SH-SY5Y (cell line): ENCODE results near the gene NAV2.

Experiments
- GATA2 ChIP-seq: IDR thresholded peaks from 2 replicates; pipeline ENCODE4 v1.6.1; 2011; ENCODE audit warnings: mild to moderate bottlenecking, low read depth, low read length
- GATA3 ChIP-seq: IDR thresholded peaks from 2 replicates; pipeline ENCODE4 v1.6.1; 2011; ENCODE audit warnings: low read depth, mild to moderate bottlenecking, low read length, moderate library complexity

The NAV2 gene

GRCh38 chr11:20013346-20014066 lies 300.9 kb downstream of the NAV2 start:
- TF ChIP-seq GATA3 (no peak), GATA2 (no peak)

GRCh38 chr11:20014067-20014402 lies 301.4 kb downstream of the NAV2 start:
- TF ChIP-seq GATA2 (no peak), GATA3 (no peak)

- no peak for TF ChIP-seq GATA3
- no peak for TF ChIP-seq GATA2
These were observed 302.5 kb downstream of the NAV2 start for GRCh38 chr11:20015101-20015500.

GRCh38 chr11:20015529-20016427 lies 303.1 kb downstream of the NAV2 start:
- no peak for TF ChIP-seq GATA2
- TF ChIP-seq GATA3, result no peak

GRCh38 chr11:20016526-20016925 lies 303.9 kb downstream of the NAV2 start:
- no peak for TF ChIP-seq GATA3
- TF ChIP-seq GATA2, result no peak

GRCh38 chr11:20017320-20017719 lies 304.7 kb downstream of the NAV2 start:
- no peak for TF ChIP-seq GATA2
- no peak for TF ChIP-seq GATA3

- TF ChIP-seq GATA2 (no peak), GATA3 (no peak)
These were observed 307.6 kb downstream of the NAV2 start for GRCh38 chr11:20020198-20020597.

GRCh38 chr11:20020716-20021115 lies 308.1 kb downstream of the NAV2 start:
- TF ChIP-seq GATA2 (no peak), GATA3 (no peak)

GRCh38 chr11:20021212-20021611 lies 308.6 kb downstream of the NAV2 start:
- TF ChIP-seq GATA2 (no peak), GATA3 (no peak)

GRCh38 chr11:20021771-20022362 lies 309.2 kb downstream of the NAV2 start:
- no peak for TF ChIP-seq GATA2
- TF ChIP-seq GATA3, result no peak

- TF ChIP-seq GATA2 (no peak), GATA3 (no peak)
These were observed 309.9 kb downstream of the NAV2 start for GRCh38 chr11:20022363-20023081.

GRCh38 chr11:20023082-20023426 lies 310.4 kb downstream of the NAV2 start:
- TF ChIP-seq GATA3 (no peak), GATA2 (no peak)

- TF ChIP-seq GATA3 (no peak), GATA2 (no peak)
These were observed 311.7 kb downstream of the NAV2 start for GRCh38 chr11:20024172-20024935.
